Esophagus squamous epithelium (tissue), 4 donors: ENCODE results near the gene PRR5.

Source experiments
- CTCF ChIP-seq, 6 experiments: fragments of 450-650 bp in 4 of 6; fragments of 200-600 bp in 2 of 6; sonication (generic) in 2 of 6; IDR thresholded peaks; one replicate each; pipeline ENCODE4 v1.5.1; 2016 to 2019; ENCODE audit warnings: antibody characterized with exemption in 6 of 6, mild to moderate bottlenecking in 4 of 6, moderate library complexity in 4 of 6
- POLR2A ChIP-seq, 4 donors: fragments of 450-650 bp; IDR thresholded peaks; one replicate each; pipeline ENCODE4 v1.6.1; 2017; ENCODE audit warnings: antibody characterized with exemption in 4 of 4, mild to moderate bottlenecking in 4 of 4, moderate library complexity in 3 of 4

GRCh38 chr22:44783581-44783980 lies 81.6 kb downstream of the PRR5 start:
- no peak for TF ChIP-seq POLR2A (IDR thresholded peaks at IDR 0.05)
- no peak for TF ChIP-seq CTCF (IDR thresholded peaks at IDR 0.05)
